Activated naive CD4-positive, alpha-beta T cell treated with anti-CD3 and anti-CD28 coated beads, Interleukin-2, amount 50 U/mL, for 16 hours (primary cell): ENCODE data around the gene KIRREL3.
"Not testable (repeated sequence)": the region's sequence is repeated elsewhere in the genome, so short reads cannot be mapped to it uniquely, and the experiment has no call there.

Experiments used
- DNase-seq: peaks from one replicate; pipeline ENCODE4 v3.0.0-alpha.2; 2020

The KIRREL3 gene

DNA sequence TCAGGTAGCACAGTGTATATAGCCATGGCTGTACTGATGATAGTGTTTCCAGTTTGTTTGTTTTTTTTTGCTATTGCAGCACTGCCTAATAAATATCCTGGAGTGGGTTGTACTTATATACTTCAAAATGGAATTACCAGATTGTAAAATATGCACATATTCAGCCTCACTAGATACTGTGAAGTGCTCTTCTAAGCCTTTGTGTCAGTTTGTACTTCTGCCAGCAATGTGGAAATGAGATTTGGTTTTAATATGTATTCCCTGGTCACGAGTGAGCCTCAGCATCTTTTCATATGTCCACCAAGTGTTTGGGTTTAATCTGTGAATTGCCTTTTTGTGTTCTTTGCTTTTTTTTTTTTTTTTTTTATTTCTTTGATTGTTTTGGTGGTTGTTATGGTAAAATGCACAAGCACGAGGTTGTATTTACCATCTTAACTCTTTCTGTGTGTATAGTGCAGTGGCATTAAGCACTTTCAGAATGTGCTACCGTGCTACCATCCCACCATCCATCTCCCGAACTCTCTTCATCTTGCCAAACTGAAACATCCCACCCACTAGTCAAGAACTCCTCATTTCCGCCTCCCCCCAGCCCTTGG, 610.2 kb downstream of the KIRREL3 start:
- DNase-seq: no peak

DNA sequence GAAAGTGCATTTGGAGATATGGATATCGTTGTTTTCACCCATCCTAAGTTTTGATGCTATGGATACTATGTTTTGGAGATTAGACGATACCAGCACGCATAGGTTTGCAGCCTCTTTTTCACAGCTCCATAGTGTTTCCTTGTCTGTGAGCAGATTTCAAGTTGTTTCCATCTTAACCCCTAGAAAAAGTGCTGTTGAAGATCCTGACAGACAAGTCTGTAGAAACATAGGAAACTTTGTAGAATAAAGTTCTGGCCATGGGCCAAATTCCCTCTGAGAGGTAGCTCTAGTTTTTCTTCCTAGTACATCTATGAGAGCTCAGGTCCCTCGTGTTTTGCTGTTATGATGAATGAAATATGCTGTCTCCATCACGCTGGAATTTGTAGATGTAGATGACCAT, 612.7 kb downstream of the KIRREL3 start:
- DNase-seq: no peak

GRCh38 chr11:126386729-126387071, 613.9 kb downstream of the KIRREL3 start:
- not testable (repeated sequence) for DNase-seq

DNA sequence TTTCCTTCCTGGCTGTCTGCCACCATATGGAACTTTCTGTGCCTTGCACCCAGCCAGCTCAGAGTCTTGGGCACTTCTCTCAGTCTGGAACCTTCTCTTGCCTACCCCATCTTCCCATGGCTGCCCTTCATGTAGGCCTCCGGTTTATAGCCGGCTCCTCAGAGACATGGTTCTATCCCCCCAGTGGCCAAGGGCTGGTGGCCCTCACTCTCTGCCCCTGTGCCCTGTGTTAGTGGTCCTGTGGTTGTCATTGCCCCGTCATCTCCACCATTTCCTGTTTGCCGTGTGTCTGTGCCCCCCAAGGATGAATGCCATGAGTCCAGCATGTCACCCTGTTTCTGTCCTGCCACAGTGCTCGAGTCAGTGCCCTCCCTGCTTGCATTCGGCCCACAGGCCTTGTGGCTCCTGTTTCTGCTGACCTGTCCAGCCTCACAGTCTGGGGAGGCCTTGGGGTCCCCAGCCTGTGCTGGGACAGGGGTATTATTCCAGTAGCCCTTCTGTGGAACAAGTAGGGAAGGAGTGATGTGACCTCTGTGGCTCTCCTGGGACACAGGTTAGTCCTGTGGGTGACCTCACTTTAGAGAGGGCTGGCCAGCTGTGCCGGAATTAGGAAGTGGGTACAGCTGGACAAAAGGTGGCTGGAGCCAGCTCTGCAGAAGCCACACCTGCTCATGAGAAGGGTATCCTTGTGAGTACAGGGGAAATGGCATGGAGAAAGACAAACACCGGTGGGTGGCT, 614.4 kb downstream of the KIRREL3 start:
- no peak for DNase-seq

DNA sequence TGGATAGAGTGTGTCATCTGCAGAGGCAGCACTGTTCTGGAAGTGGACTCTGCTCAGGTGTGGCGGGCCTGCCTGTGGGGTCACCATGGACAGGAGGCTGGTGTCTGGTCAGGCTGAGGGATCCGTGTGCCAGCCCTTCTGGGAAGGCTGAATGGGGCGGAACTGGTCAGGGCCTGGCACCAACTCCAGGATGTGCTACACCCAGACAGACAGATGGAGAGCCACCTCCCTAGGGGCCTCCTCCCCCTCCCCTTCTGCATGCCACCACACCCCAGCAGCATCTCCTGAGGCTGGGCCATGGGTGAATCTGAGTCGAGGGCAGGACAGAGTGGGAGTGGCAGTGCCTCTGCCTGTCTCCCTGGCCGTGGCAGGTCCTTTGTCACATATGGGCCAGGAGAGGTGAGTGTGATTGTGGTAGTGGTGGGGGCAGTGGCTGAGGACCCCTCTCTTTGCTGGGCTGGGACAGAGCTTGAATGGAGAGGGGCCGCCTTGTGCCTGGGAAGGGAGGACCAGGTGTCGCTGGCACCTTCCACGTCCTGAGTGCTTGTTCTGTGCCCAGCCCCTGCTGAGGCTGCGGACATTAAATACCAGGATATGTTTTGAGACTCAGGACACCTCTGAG, 616.0 kb downstream of the KIRREL3 start:
- DNase-seq: no peak

DNA sequence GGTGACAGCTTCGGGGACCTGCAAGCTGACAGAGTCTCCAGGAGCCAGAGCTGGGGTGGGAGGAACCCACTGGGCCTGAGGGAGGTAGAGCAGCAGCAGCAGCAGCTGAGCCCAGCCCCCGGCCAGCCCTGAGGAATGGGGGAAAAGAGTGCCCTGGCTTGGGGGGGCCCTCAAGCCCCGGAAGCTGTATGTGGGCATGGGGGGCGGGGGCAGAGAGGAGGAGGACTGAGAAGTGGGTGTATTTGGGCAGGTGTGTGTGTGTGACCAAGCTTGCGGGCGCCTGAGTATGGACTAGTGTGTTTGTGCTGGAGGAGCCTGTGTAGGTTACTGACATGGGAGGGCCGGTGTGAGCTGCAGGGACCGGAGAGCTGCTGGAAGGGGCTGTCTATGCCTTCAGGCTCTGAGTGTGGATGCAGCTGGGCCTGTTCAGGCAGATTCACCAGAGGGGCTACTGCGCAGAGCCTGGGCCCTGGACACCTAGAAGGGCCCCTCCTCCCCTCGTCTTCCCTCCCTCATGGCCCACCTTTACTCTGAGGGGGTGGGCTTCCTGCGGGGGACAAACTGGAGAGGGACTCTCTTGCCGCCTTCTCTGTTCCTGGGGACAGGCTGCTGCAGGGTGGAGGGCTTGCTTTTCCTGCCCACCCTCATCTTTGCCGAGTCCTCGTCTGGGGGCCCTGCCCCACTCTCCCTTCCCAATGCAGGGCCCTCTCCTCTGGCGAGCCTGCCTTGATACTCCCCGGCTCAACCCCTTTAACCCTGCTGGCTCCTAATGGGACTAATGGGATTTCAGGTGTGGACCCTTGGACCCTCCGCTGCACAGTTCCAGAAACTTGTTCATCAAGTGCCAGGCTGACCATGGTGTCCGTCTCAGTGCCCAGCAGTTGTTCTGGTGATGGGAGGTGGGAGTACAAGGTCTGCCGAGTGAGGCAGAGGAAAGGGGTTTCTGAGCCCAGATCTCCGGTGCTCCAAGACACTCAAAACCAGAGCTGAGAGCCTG, 616.9 kb downstream of the KIRREL3 start:
- no peak for DNase-seq

DNA sequence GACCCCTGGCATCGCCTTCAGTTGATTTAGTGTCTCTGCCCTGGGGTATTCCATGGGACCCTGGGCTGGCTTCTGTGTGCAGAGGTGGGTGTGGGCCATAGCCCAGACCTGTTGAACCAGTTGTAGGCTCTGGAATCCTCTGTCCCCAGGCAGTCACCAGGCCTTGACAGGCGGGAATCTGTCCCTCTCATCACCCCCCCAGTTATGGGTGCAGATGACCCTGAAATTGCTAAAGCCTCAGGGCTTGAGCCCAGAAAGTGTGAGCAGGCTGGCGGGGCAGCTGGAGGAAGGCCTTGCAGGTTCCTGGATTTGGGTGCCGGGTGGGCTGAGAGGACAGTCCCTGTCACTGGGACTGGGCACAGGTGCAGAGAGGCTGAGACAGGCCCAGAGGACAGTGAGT, 617.9 kb downstream of the KIRREL3 start:
- not testable (repeated sequence) for DNase-seq

DNA sequence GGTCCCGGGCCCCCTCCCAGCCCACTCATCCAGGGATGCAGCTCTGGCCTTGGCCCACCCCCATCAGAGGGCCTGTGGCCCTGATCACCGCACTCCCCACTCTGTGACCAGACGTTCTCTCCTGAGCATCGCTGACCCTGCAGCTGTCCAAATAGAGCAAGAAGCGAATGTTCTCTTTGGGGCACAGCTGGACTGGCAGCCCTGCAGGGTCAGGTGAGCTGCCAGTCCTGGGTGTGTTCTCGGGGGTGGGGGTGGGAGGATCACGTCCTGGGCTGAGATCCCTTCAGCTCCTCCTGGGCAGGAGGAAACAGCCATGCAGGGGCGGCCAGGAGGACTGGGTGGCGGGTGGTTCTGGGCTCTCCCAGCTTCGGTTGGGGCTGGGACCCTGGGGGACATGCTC, 618.6 kb downstream of the KIRREL3 start:
- not testable (repeated sequence) for DNase-seq

GRCh38 chr11:126380909-126381308, 619.7 kb downstream of the KIRREL3 start:
- DNase-seq: no peak

GRCh38 chr11:126378763-126379162, 621.8 kb downstream of the KIRREL3 start:
- no peak for DNase-seq

DNA sequence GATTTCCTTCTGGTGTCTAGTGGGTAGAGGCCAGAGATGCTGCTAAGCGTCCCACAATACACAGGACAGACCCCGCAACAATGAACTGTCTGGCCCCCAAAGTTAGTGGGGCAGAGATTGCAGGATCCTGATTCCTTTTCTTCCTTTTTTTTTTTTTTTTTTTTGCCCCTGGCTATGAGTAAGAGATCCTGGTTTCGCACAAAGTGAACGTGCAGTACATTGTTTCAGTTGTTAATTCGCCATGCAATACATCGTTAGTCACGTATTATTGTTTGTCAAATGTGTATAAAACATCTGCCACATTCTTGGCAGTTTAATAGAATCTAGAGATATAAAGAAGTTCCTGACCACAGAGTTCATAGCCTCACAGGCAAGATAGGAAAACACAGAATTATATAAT, 624.8 kb downstream of the KIRREL3 start:
- DNase-seq: no peak

DNA sequence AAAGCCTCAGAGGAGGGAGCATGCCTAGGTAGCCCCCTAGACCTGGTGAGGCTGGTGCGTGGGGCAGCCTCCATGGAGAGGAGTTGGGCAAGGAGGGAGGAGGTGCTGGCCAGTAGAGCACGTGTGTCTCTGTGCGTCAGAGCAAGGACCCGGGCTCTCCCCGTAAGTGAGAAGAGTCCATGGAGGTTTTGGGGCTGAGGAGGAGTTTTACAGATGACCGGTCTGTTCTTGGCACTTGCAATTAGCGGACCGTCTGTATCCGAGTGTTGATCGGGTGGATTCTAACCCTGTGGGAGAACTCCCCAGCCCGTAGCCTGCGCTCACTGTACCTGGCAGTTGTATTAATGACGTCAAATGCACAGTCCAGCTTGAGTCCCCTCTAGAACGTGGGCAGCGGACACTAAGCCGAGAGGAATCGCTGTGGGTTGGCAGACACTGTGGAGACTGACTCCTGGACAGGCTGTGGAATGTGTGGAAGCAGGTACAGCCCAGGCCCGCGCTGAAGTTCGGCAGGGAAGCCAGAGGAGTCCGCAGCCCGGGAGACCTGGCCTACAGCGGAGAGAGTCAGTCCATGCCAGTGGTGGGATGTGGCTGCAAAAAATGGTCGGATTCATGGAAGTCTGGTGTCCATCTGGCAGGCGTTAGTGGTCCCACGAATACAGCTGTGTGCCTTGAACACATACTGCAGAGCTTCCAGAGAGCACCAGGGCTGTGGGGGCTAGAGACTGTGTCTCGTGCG, 625.8 kb downstream of the KIRREL3 start:
- DNase-seq: not testable (repeated sequence)

GRCh38 chr11:126373389-126374066, 627.0 kb downstream of the KIRREL3 start:
- DNase-seq: not testable (repeated sequence)
